Measurements from ENCODE around the gene CHIC2. TPM values are rescaled to one million over a fixed set of nuclear protein-coding genes. Genes with fewer than 3 reads are reported as not detected.
A peak's percentile ranks its signal among the peaks of the same experiment; 100 is the strongest.

CHIC2 gene
- total and polyA plus RNA-seq, 2 of the 4 experiments (the other 2 are of a cell fraction), result 20.4 to 26.3 TPM

GRCh38 chr4:54103190-54103574 lies 38.8 kb upstream of the CHIC2 start:
- Histone ChIP-seq H2AK5ac (ENCODE audit: low read depth, low read length) (no peak overlapping the region), H3K18ac (ENCODE audit: low read depth, low read length) (no peak overlapping the region), H4K91ac (ENCODE audit: insufficient read depth, low read depth, low read length) (no peak overlapping the region), H2BK5ac (ENCODE audit: low read depth, low read length, poor library complexity, severe bottlenecking) (no peak overlapping the region), H3K27ac (ENCODE audit: insufficient read depth, low read length) (no peak overlapping the region), H2BK15ac (ENCODE audit: low read depth, low read length) (no peak overlapping the region), H2AK9ac (replicated peaks; ENCODE audit: low read depth, low read length, poor library complexity) (no peak overlapping the region), H3K56ac (ENCODE audit: extremely low read depth, insufficient read depth, low read length) (no peak overlapping the region), H3K9ac (ENCODE audit: low read depth, low read length) (no peak overlapping the region), H2BK20ac (ENCODE audit: low read depth, low read length) (no peak overlapping the region), H2BK120ac (ENCODE audit: low read depth, low read length) (no peak overlapping the region), H3K4ac (ENCODE audit: low read depth, low read length) (no peak overlapping the region), H3K4me2 (ENCODE audit: low read depth, low read length) (no peak overlapping the region), H3K27me3 (ENCODE audit: control insufficient read depth, insufficient read depth, low read length) (peaks cover 53% of the 10 kb centered on the region), H3K79me1 (ENCODE audit: low read depth in 1 of 2, low read length in 2 of 2) (no peaks in the 10 kb centered on the region), H3K9me1 (ENCODE audit: insufficient read depth, low read length) (peaks cover 9% of the 10 kb centered on the region), H3K4me3 (ENCODE audit: insufficient read depth, low read depth, low read length) (no peak overlapping the region), H3K9me3 (ENCODE audit: control insufficient read depth, insufficient read depth, low read length) (no peaks in the 10 kb centered on the region), H3K4me1 (ENCODE audit: control insufficient read depth, insufficient read depth, low read length) (no peaks in the 10 kb centered on the region), H4K20me1 (ENCODE audit: insufficient read depth, low read length) (no peaks in the 10 kb centered on the region), H4K5ac (ENCODE audit: low read depth, low read length) (no peak overlapping the region), H3K36me3 (ENCODE audit: control insufficient read depth, insufficient read depth, low read length) (no peaks in the 10 kb centered on the region), H4K8ac (ENCODE audit: low read depth in 2 of 2, low read length in 2 of 2) (no peak overlapping the region), H3K14ac (replicated peaks; ENCODE audit: low read depth, low read length) (no peak overlapping the region), H2AFZ (replicated peaks; ENCODE audit: low read length, poor library complexity) (peak overlapping the region; percentile 86), H3K23ac (ENCODE audit: low read depth, low read length) (no peak overlapping the region)
- no TSS peak for BruUV-seq (replicated peaks)
- CTCF ChIA-PET, result interaction anchor here (0.5 kb wide), 1 partner anchor 180 kb away, joined by 3 read pairs; no protein-coding TSS in a partner anchor
- intact Hi-C loops (cut with micrococcal nuclease) (no loop called here), dilution Hi-C loops (cut with HindIII; ENCODE audit: low sequenced_read_pairs, unreplicated experiment) (no loop called here), in situ Hi-C loops (cut with MboI; ENCODE audit: low sequenced_read_pairs) (no loop called here)
- POLR2A ChIA-PET (ENCODE audit: unreplicated experiment), result interaction anchor here (0.6 kb wide), 1 partner anchor 405 kb away, joined by 4 read pairs; no protein-coding TSS in a partner anchor
- DNase-seq (no peak), ATAC-seq (ENCODE audit: low read depth) (no peak)
- no peak for TF ChIP-seq CHD1 (IDR thresholded peaks at IDR 0.05; ENCODE audit: low read depth, low read length)
- no peak for TF ChIP-seq RFX5 (IDR thresholded peaks at IDR 0.05; ENCODE audit: low read depth, low read length)
- TF ChIP-seq ELK1 (IDR thresholded peaks at IDR 0.05; ENCODE audit: borderline replicate concordance, low read depth, low read length), result no peak
- WGBS, 2 experiments (ENCODE audit: extremely low coverage in 2 of 2, insufficient read length in 1 of 2), result no CpG with 5 or more reads among the region's 8 CpGs
